ENCODE measurements around the gene TREX2. TPM values are rescaled to one million over a fixed set of nuclear protein-coding genes. Genes with fewer than 3 reads are reported as not detected.

Gene TREX2
- total RNA-seq, 1 experiment from 2014 or later: 2.9 TPM

GRCh38 chrX:153478746-153479145, 32.9 kb upstream of the TREX2 start:
- H3K4me3 ChIP-seq (replicated peaks in 1 of 2; ENCODE audit: low read depth in 1 of 2, low read length in 2 of 2): no peak overlapping the region
- H3K27me3 ChIP-seq (ENCODE audit: insufficient read depth, low read length): no peaks in the 10 kb centered on the region
- ChIA-PET RAD21 (ENCODE audit: low non-redundant PET in 1 of 2, low total read pairs in 2 of 2, uncharacterized antibody in 2 of 2, unreplicated experiment in 2 of 2) (no interaction called here), CTCF (no interaction called here), POLR2A (no interaction called here)
- BruUV-seq (replicated peaks): no TSS peak
- H3K4me1 ChIP-seq (ENCODE audit: control insufficient read depth in 1 of 2, insufficient read depth in 2 of 2, low read length in 2 of 2): peaks cover 0 to 5% of the 10 kb centered on the region in 2 experiments; a peak in 1 of 4 replicates
- no peak for DNase-seq (ENCODE audit: low read depth, low spot score)
- H3K9me2 ChIP-seq (ENCODE audit: insufficient read depth): no peaks in the 10 kb centered on the region
- no peak overlapping the region for H3K9ac ChIP-seq (ENCODE audit: low read length)
- no peaks in the 10 kb centered on the region for H3K36me3 ChIP-seq (ENCODE audit: control insufficient read depth in 1 of 2, insufficient read depth in 2 of 2, low read length in 2 of 2)
- H3K27ac ChIP-seq (ENCODE audit: low read depth, low read length): no peak overlapping the region
- intact Hi-C loops (cut with micrococcal nuclease): no loop called here
- no peak for TF ChIP-seq ZFX (IDR thresholded peaks at IDR 0.05)
- no peak for TF ChIP-seq ZNF274 (IDR thresholded peaks at IDR 0.05; ENCODE audit: low read depth, low read length)
- TF ChIP-seq FOSL1 (IDR thresholded peaks at IDR 0.05; ENCODE audit: low read depth): no peak
- no peak for TF ChIP-seq SP1 (IDR thresholded peaks at IDR 0.05; ENCODE audit: low read depth)
- TF ChIP-seq CTCF (IDR thresholded peaks at IDR 0.05 in 2 of 3, conservative IDR thresholded peaks at IDR 0.05 in 1 of 3; ENCODE audit: borderline replicate concordance in 1 of 3, insufficient read depth in 1 of 3, low read depth in 2 of 3, low read length in 2 of 3): no peak
- H4K20me1 ChIP-seq (ENCODE audit: insufficient read depth): no peaks in the 10 kb centered on the region
- no peak overlapping the region for H2AFZ ChIP-seq (ENCODE audit: low read depth, low read length, poor library complexity, severe bottlenecking)
- H3K79me2 ChIP-seq (ENCODE audit: insufficient read depth, low read length): no peaks in the 10 kb centered on the region
- no peak overlapping the region for H3K4me2 ChIP-seq (ENCODE audit: low read length)
- ATAC-seq: no peak
- no peaks in the 10 kb centered on the region for H3K9me3 ChIP-seq (ENCODE audit: control insufficient read depth in 1 of 2, insufficient read depth in 1 of 2, low read depth in 1 of 2, low read length in 2 of 2)

- H3K4me1 ChIP-seq (ENCODE audit: control insufficient read depth in 1 of 2, insufficient read depth in 2 of 2, low read length in 2 of 2): peaks cover 0 to 5% of the 10 kb centered on the region in 2 experiments; a peak in 1 of 4 replicates
- CTCF ChIA-PET: no interaction called here
- POLR2A ChIA-PET: no interaction called here
- TF ChIP-seq FOSL1 (IDR thresholded peaks at IDR 0.05; ENCODE audit: low read depth) (no peak), ZBTB33 (IDR thresholded peaks at IDR 0.05; ENCODE audit: extremely low read depth, insufficient replicate concordance, low read length) (no peak), ZFX (IDR thresholded peaks at IDR 0.05) (no peak), ZNF274 (IDR thresholded peaks at IDR 0.05; ENCODE audit: low read depth, low read length) (no peak), EGR1 (IDR thresholded peaks at IDR 0.05; ENCODE audit: low read depth) (no peak), SIN3A (IDR thresholded peaks at IDR 0.05; ENCODE audit: low read depth) (no peak), SRF (IDR thresholded peaks at IDR 0.05; ENCODE audit: low read depth) (no peak), EZH2 (IDR thresholded peaks at IDR 0.05) (no peak), POLR2A (IDR thresholded peaks at IDR 0.05; ENCODE audit: borderline replicate concordance, extremely low read depth, insufficient read depth, insufficient read length) (no peak), RAD21 (IDR thresholded peaks at IDR 0.05; ENCODE audit: low read depth) (no peak), JUND (IDR thresholded peaks at IDR 0.05) (no peak), CTCF (IDR thresholded peaks at IDR 0.05 in 2 of 3, conservative IDR thresholded peaks at IDR 0.05 in 1 of 3; ENCODE audit: borderline replicate concordance in 1 of 3, insufficient read depth in 1 of 3, low read depth in 2 of 3, low read length in 2 of 3) (no peak)
- no peak overlapping the region for H3K4me2 ChIP-seq (ENCODE audit: low read length)
- H3K27me3 ChIP-seq (ENCODE audit: insufficient read depth, low read length): no peaks in the 10 kb centered on the region
- H3K27ac ChIP-seq (ENCODE audit: low read depth, low read length): no peak overlapping the region
- no TSS peak for BruUV-seq (replicated peaks)
- no peaks in the 10 kb centered on the region for H3K9me3 ChIP-seq (ENCODE audit: control insufficient read depth in 1 of 2, insufficient read depth in 1 of 2, low read depth in 1 of 2, low read length in 2 of 2)
- H3K9me2 ChIP-seq (ENCODE audit: insufficient read depth): no peaks in the 10 kb centered on the region
- ATAC-seq (no peak), DNase-seq (ENCODE audit: low read depth, low spot score) (no peak)
- RAD21 ChIA-PET (ENCODE audit: low non-redundant PET in 1 of 2, low total read pairs in 2 of 2, uncharacterized antibody in 2 of 2, unreplicated experiment in 2 of 2): no interaction called here
- no peaks in the 10 kb centered on the region for H3K36me3 ChIP-seq (ENCODE audit: control insufficient read depth in 1 of 2, insufficient read depth in 2 of 2, low read length in 2 of 2)
- intact Hi-C loops (cut with micrococcal nuclease): no loop called here
- no peaks in the 10 kb centered on the region for H3K79me2 ChIP-seq (ENCODE audit: insufficient read depth, low read length)
- H3K4me3 ChIP-seq (replicated peaks in 1 of 2; ENCODE audit: low read depth in 1 of 2, low read length in 2 of 2): no peak overlapping the region
- no peaks in the 10 kb centered on the region for H4K20me1 ChIP-seq (ENCODE audit: insufficient read depth)
- H3K9ac ChIP-seq (ENCODE audit: low read length): no peak overlapping the region
- no peak overlapping the region for H2AFZ ChIP-seq (ENCODE audit: low read depth, low read length, poor library complexity, severe bottlenecking)
Observed at GRCh38 chrX:153477901-153478300, 32.0 kb upstream of the TREX2 start.
